NCI-H2081 (cell line): Measurements from ENCODE around the gene NIPAL4.
"Not testable (repeated sequence)": the region's sequence is repeated elsewhere in the genome, so short reads cannot be mapped to it uniquely, and the experiment has no call there.

ENCODE experiments used
- DNase-seq, 2 experiments: peaks; one replicate each; lab custom pipeline; 2025; lab: John Stamatoyannopoulos, UW

Gene NIPAL4

GRCh38 chr5:157459715-157460599 lies at the start of gene NIPAL4:
Gene NIPAL4 (plus strand): TSS chr5:157460213. CDS start chr5:157460321, 108 bp downstream.
- DNase-seq: peak in 1 of 2 experiments; percentile 37

- DNase-seq: no peak
Measured at GRCh38 chr5:157415838-157416237, 44.2 kb upstream of the NIPAL4 start.

GRCh38 chr5:157419521-157419920 lies 40.5 kb upstream of the NIPAL4 start:
- not testable (repeated sequence) for DNase-seq

GRCh38 chr5:157429920-157430319 lies 30.1 kb upstream of the NIPAL4 start:
- not testable (repeated sequence) for DNase-seq

GRCh38 chr5:157431544-157432200 lies 28.3 kb upstream of the NIPAL4 start:
- peak in 1 of 2 experiments; percentile 54 for DNase-seq

- no peak for DNase-seq
Measured at GRCh38 chr5:157434096-157434495, 25.9 kb upstream of the NIPAL4 start.

- peak; percentile 45 to 68 for DNase-seq
Measured at GRCh38 chr5:157443041-157443549, 16.9 kb upstream of the NIPAL4 start.

- DNase-seq: peak in 1 of 2 experiments; percentile 43
Measured at GRCh38 chr5:157444224-157444623, 15.8 kb upstream of the NIPAL4 start.

GRCh38 chr5:157445745-157446411 lies 14.1 kb upstream of the NIPAL4 start:
- no peak for DNase-seq

GRCh38 chr5:157446412-157446935 lies 13.5 kb upstream of the NIPAL4 start:
- DNase-seq: no peak

- DNase-seq: no peak
Measured at GRCh38 chr5:157447201-157447637, 12.8 kb upstream of the NIPAL4 start.

GRCh38 chr5:157449011-157449723 lies 10.8 kb upstream of the NIPAL4 start:
- peak; percentile 62 to 83 for DNase-seq

- DNase-seq: no peak
Measured at GRCh38 chr5:157450024-157450423, 10.0 kb upstream of the NIPAL4 start.

GRCh38 chr5:157451806-157452205 lies 8.2 kb upstream of the NIPAL4 start:
- no peak for DNase-seq

GRCh38 chr5:157454273-157454672 lies 5.7 kb upstream of the NIPAL4 start:
- DNase-seq: no peak

- DNase-seq: no peak
Measured at GRCh38 chr5:157455057-157455456, 5.0 kb upstream of the NIPAL4 start.

- DNase-seq: no peak
Measured at GRCh38 chr5:157456301-157456700, 3.7 kb upstream of the NIPAL4 start.

GRCh38 chr5:157457391-157457790 lies 2.6 kb upstream of the NIPAL4 start:
- DNase-seq: no peak

GRCh38 chr5:157458835-157459234 lies 1.2 kb upstream of the NIPAL4 start:
- DNase-seq: no peak

GRCh38 chr5:157460921-157461792 lies 1.1 kb downstream of the NIPAL4 start:
- no peak for DNase-seq
